Colon (tissue), 2 donors: Measurements from ENCODE around the gene PYGL.
"Not testable (repeated sequence)": the region's sequence is repeated elsewhere in the genome, so short reads cannot be mapped to it uniquely, and the experiment has no call there.

Experiments
- FAIRE-seq: peaks from 2 replicates; lab custom pipeline; 2012; peaks lifted over from hg19 to GRCh38; lab: Jason Lieb, UNC
- donor health status: control.
- donor health status: control.

PYGL gene

DNA sequence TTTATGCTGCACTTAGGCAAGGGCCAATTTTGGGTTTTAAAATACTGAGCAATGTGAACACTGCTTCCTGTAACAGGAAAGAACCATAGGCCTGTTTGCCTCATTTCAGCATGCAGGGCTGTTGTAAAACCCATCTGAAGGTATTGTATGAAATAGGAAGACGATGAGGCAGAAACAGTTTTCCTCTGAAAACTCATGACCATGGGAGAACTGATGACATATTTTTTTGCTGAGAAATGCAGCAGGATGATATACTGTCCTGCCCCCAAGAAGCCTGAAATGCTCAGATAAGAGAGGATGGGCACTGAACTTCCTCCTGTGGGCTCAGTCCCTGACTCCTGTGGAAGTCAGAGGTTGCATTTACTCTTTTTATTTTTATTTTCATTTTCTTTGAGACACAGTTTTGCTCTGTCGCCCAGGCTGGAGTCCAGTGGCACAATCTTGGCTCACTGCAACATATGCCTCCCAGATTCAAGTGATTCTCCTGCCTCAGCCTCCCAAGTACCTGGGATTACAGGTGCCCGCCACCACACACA is 17.4 kb downstream of the PYGL start:
- FAIRE-seq = no peak

DNA sequence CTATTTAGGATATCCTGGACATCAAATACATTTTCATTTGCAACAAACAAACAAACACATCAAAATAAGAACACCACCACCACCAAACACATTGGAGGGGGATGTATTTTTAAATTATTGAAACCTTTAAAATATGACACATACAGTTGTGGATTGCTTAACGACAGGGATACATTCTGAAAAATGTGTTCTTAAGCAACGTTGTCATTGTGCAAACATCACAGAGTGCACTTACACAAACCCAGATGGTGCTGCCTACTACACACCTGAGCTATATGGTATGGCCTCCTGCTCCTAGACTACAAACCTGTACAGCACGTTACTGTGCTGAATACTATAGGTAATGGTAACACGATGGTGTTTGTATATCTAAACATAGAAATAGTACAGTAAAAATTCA is 19.4 kb downstream of the PYGL start:
- no peak for FAIRE-seq

DNA sequence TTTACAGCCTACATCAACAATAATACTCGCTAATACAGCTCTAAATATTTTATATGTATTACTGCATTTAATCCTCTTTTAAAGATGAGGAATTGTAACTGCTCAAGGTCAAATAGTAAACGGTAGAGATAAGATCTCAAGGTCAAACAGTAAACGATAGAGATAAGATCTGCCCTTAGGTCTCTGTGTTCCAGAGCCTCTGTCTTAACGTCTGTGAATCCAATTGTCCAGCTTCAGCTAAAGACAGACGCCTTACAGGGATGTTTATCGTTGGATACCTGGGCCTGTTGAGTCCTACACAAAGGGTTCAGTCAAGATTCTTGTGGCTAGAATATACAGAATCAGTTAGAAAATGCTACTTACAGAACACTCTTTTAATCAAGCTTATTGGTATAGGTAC is 20.0 kb downstream of the PYGL start:
- FAIRE-seq = no peak

DNA sequence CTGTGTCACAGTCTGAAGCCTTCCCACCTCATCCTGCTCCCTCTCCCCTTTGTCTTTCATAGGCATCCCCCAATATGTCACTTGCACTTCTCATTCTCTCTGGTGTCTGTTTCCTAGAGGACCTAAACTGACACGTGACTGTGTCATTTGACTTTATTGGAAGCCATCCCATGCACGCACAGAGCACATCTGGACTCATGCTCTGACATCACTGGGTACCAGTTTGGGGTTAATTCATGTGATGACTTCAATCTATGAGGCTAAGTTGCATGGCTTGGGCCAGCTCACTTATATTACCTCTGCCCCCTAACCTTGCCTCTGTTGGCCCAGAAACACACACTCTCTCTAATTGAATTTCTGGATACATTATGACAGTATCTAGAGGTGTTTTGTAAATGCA is 21.5 kb downstream of the PYGL start:
- FAIRE-seq = no peak

DNA sequence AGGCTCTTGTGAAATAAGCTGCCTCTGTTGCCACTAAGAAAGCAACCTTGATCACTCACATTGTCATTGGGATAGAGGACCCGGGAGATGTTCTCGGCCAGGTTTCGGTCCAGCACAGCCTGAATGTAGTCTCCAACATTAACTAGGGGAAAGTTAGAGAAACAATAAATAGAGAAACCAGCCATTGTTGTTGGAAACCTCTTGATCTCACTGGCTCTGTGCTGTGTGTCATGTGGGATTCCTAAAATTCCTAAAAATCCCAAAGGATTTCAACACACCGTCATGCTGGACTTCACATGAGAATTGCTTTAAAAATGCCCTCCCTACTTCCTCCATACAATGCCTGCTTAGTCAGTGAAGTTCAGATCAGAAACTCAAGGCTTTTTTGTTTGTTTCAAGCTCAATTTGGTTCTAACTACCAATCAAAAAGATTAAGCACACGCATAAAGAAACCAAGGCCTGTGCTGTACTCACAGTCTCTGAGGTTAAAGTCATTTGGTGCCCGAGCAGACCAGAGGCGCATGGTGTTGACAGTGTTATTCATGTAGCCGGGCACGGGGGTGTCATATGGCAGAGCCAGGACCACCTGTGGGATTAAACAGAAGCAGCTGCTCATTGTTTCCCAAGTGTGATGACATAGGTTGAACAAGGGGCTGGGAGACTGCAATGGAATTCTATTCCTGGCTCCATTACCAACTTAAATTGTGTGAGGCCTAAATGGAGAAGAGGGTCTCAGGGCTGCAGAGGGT is 23.6 kb downstream of the PYGL start:
- FAIRE-seq = no peak

DNA sequence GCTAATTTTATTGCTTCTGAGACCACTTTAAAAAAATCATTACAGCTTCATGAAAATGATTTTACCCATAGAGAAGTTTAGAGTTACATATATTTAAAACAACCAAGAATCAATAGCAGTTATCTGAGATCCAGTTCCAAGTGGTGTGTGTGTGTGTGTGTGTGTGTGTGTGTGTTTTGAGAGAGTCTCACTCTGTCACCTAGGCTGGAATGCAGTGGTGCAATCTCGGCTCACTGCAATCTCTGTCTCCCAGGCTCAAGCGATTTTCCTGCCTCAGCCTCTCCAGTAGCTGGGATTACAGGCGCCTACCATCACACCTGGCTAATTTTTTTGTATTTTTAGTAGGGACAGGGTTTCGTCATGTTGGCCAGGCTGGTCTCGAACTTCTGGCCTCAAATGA is 24.8 kb downstream of the PYGL start:
- FAIRE-seq = not testable (repeated sequence)

DNA sequence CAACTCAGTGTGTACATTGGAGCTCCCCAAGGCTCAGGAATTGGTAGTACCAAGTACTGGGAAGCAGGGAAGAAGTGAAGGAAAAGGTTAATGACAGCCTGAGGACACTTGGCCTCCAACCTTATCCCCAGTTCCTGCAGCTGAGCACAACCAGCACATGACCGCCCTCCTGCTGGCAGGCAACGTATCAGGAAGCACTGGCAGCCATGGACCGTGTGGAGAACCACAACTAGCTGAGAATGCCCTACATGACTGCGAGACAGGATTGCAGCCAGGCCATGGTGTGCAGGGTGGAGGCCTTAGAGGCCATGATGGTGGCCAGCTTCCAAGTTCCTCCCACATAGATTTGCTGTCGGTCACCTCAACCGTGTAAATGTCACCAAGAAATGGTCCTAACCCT is 26.8 kb downstream of the PYGL start:
- no peak for FAIRE-seq

DNA sequence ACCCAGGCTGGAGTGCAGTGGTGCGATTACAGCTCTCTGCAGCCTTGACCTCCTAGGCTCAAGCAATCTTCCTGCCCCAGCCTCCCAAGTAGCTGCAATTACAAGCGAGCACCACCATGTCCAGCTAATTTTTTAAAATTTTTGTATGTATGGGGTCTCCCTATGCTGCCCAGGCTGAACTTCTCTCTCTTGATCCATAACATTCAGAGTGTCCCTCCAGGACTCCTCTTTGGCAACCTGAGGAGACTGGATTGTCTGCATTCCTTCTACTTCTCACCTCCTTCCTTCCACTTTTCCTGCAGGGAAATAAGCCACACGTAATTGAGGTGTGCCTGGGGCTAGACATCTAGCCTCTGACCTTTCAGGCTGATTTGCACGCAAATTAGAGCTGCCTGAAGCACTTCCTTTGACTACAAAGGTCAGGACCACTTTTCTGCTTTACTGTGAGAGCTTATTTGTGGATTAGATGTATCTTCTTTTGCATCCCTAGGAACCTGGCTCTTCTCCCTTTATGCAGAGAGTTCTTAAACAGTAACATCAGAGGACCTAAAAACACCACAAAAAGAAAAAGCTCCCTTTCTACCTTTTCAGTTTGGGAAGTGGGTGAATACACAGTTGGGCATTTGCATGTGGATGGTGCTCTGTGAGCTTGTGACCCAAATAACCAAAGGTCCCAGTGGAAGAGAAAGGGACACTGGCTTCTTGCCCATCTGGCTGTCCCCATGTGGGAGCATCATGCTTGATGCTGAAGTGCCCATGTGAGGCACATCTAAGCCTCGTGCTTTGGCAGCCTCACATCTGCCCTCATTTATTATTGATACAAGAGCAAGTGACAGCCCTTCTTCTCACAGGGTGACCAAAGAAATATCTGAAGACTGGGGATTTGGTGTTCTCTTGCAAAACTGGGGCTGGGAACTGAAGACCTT is 33.5 kb downstream of the PYGL start:
- no peak for FAIRE-seq

DNA sequence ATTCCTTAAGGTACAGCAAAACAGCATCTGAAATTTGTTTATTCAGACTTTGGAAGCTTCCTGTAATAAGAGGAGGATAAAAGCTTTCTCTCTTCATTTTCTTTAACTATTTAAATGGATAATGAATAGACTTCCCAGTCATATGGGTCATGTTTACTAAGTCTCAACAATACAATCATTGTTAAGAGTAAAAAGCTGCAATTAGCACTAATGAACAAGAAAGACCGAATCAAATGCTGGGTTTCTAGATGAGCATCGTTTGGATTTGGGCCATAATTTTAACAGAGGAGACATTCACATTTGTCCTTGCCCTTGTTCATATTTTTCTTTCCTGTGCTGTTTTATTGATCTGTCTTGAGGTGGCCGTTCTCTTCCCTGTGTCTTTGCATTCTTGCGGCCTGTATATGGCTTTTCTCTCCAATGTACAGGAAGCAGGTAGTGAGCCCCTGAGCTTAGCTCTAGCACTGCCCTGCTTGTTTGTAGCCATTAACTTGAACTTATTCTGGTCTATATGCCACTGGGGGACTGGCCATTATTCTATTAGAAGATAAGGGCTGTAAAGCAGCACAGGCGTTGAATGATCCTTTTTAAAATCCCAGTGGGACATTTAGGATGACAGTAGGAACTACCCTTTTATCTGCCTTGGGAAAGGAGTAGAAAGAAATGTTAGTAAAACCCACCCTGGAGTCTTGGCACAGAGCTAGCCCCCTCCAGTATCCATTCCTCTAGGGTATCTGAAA is 37.8 kb downstream of the PYGL start:
- FAIRE-seq = no peak

DNA sequence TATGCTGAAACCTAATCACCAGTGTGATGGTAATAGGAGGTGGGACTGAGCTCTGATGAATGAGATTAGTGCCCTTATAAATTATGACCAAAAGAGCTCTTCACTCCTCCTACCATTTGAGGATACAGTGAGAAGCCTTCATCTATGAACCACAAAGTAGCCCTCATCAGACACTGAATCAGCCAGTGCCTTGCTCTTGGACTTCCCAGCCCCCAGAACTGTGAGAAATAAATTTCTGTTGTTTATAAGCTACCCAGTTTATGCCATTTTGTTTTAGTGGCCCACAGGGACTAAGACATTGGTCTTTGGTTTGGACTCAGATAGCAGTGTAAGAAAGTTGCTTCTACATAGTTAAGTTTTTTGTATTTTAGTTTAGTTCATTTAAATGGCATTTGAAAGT is 39.6 kb downstream of the PYGL start:
- no peak for FAIRE-seq

DNA sequence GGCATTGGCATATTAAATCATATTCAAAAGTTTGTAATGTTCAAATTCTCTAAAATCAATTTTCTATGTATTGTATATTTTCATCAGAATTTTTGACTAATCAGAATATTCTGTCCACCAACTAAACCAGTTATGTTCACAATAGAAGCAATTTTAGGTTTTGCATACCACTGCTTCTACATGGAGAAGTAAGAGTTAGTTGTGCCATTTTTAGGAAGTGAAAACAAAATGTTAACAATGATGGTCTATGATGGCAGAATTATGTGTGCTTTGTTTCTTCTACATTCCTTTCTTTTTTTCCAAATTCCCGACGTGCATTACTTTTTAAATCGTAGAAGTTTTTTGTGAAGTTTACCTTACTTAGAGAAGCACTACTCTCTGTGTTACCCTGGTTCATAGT is 42.9 kb downstream of the PYGL start:
- no peak for FAIRE-seq

DNA sequence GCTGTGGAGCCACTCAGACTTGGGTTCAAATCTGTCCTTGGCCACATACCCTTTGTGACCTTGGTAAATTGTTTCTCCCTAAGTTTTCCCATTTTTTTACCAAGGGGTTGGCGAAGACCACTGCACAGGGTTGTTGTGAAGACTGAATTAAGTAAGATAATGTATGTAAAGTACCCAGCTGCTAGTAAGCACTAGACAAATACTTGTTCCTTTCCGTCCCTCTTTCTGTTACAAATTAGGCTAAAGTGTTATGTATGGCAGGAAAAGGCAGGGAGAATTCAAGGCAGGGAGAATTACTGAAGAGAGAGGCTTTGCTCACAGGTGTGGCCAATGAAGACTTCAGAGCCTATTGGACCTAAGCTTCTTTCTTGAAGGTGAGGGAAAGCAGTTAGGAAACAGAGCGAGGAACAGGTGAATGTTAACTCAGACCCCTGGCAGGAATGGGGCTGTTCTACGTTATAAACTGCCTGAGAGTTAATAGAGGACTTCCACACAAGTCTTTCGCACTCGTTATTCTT is 46.6 kb downstream of the PYGL start:
- no peak for FAIRE-seq

DNA sequence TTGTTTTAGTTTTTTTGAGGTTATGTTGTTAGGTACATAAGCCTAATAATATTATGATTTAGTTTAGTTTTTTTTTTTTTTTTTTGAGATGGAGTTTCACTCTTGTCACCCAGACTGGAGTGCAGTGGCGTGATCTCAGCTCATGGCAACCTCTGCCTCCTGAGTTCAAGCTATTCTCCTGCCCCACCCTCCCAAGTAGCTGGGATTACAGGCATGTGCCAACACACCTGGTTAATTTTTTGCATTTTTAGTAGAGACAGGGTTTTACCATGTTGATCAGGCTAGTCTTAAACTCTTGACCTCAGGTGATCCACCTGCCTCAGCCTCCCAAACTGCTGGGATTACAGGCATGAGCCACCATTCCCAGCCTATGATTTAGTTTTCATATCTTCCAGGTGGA is 47.3 kb downstream of the PYGL start:
- not testable (repeated sequence) for FAIRE-seq

DNA sequence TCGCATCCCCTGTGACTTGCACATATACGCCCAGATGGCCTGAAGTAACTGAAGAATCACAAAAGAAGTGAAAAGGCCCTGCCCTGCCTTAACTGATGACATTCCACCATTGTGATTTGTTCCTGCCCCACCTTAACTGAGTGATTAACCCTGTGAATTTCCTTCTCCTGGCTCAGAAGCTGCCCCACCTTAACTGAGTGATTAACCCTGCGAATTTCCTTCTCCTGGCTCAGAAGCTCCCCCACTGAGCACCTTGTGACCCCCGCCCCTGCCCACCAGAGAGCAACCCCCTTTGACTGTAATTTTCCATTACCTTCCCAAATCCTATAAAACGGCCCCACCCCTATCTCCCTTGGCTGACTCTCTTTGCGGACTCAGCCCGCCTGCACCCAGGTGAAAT is 47.9 kb downstream of the PYGL start:
- FAIRE-seq = not testable (repeated sequence)

DNA sequence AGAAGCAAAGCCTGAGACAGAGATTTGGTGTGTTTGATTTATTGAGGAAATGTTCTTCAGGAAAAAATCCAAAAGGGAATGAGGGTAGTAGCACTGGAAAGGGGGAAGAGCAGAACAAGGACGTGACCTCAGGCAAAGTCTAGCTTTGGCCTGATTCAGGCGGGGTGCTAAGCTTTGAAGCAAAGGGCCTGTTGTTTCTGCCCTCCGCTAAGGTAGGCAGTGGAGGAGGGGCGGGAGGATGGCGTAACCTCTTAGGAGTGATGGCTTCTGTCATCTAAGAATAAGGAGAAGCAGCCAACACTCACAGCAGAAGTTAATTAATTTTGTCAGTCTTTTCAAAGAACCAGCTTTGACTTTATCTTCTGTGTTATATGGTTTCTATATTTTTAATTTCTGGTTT is 52.0 kb downstream of the PYGL start:
- no peak for FAIRE-seq

DNA sequence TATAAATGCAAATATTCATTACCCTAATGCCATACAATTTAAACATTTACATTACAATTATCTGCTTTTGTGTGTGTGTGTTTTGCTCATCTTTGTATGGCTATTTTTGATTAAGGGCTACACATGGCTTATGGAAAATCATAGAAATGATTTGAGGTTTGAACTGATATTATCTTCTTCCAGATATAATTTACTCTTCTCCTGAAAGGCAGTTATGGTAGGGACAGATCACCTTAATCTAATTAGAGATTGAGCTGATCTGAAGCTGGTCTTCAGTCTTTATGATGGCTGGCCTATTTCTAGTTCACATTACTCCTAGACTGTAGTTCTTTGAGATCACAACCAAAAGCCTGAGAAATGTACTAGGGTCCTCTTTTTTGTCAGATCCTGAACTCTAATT is 56.8 kb downstream of the PYGL start:
- FAIRE-seq = no peak

DNA sequence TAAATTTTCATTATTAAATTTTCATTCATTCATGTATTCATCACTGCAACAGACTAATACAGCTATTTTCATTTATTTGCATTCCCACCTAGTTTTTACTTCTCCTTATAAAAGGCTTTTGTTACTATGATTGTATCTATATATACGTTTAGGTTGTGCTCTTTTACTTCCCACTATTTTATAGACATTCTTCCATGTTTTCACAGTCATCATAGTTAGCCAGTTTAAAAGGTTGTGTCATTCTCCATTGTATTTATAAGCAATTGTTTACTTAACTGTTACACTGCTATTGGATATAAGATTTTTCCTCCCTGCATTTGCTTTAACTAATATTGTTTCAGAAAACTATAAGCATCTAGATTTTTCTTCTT is 60.5 kb downstream of the PYGL start:
- FAIRE-seq = no peak

DNA sequence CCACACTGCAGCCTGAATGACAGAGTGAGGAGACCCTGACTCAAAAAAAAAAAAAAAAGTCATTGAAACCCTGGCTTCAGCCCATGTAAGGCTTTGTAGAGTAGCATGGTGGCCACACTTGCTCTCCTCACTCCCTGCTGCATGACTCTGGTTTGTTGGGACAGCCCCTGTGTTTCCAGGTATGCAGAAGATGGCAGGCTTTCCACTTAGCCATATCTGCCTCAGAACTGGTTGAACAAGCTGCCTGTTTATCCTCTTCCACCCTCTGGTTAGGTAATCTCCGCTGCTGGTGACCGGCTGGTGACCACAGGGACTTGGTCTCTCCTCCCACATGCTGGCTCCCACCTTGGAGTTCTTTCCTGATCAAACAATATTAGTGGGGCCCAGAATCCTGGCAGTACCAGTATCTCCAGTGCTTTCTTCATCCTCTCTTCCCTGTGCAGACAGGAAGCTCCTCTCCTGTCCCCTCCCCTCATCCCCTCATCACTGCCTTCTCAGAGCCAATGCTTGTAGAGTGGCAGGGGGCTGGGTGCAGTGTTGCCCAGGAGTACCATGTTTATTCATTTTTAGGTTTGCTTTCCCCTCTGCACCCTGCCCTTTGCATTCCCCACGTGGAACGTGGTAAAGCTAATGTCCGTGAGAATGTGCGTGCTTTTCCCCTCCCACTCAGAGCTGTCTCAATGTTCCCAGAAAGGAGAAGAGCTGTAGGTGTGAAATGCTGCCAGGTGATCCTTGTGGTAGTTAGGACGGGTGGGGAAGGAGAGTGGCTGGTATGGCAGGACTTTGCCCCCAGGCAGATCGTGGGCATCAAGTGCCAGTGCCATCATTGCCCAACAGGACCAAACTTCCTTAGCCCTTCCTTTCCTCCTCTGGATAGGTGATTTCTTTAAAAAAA is 61.1 kb downstream of the PYGL start:
- no peak for FAIRE-seq

DNA sequence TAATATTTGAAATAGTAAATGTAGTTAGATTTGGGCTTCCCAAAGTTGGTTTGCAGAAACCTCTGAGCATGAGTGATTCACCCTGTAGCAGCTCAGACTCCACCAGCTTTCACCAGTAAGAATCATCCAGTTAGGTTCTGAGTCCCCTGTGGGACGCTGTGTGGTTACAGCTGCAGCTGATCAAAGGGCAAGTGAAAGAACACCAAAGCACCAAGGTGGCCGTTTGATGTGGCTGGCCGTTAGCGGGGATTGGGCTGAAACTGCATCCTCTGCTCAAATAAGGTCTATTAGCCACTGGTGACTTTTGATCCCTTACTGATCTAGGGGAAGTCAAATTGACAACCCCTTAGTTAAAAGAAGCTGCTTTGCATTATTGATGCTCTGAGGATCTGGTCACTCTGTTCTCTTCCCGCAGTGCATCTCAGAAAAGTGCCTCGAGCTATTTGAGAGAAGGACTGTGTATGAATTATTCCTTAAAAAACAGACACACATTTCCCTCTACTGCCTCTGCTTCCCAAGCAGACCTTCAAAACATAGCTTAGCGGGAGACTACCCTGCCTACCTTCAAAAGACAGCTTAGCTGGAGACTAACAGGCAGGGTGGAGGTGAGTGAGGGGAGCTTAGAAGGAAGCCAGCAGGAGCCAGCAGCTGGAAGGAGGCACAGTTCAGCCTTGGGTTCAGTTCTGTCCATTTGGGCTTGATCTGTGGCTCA is 68.8 kb downstream of the PYGL start:
- FAIRE-seq = no peak

DNA sequence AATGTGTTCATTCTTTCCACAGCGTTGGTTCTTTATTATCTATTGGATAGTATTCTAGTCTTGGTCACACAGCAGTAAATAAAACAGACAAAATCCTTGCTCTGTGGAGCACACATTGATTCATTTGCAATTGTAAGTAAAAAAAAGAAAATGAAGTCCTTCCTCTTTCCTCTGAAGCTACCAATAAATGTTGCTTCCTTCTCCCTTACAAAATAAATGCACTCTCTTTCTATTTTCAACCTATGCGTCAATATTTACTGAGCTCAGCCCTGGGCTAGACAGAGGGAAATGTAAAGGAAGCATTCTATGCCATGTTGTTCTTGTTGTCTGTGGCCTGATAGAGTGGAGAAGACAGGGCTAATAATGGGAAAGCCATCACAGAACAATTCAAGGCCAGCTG is 69.5 kb downstream of the PYGL start:
- FAIRE-seq = no peak
